LNCaP clone FGC (cell line): Measurements from ENCODE around the gene ARSG.

ENCODE experiments used
- DNase-seq: peaks from one replicate; pipeline ENCODE4 v3.0.0-alpha.2; 2011; ENCODE audit warnings: low read depth
- H3K4me3 ChIP-seq: 2 replicates; pipeline ENCODE4 v1.5.1; 2011; ENCODE audit warnings: mild to moderate bottlenecking, low read depth, low read length, control low read depth
- CTCF ChIP-seq: IDR thresholded peaks from 2 replicates; pipeline ENCODE4 v1.5.1; 2012; ENCODE audit warnings: mild to moderate bottlenecking; ENCODE audit not compliant: control insufficient read depth, insufficient read depth; ENCODE audit errors: extremely low read depth

Gene ARSG

GRCh38 chr17:68457168-68457538 is 165.9 kb downstream of the ARSG start, which contains the start of gene WIPI1:
Gene WIPI1, minus strand, starts transcription at chr17:68457496. Its CDS starts 75 bp downstream, at chr17:68457421.
- TF ChIP-seq CTCF, result no peak
- peak within 1 kb of the TSS; percentile 57 for H3K4me3 ChIP-seq
- DNase-seq, result no peak

GRCh38 chr17:68457539-68458259 is 166.4 kb downstream of the ARSG start:
- TF ChIP-seq CTCF, result no peak
- peak overlapping the region; percentile 56 for H3K4me3 ChIP-seq
- peak; percentile 94 for DNase-seq

GRCh38 chr17:68458260-68459036 is 167.2 kb downstream of the ARSG start:
- peak overlapping the region; percentile 56 for H3K4me3 ChIP-seq
- DNase-seq, result no peak
- no peak for TF ChIP-seq CTCF

- TF ChIP-seq CTCF, result no peak
- H3K4me3 ChIP-seq, result no peak overlapping the region
- DNase-seq, result no peak
These were observed 167.8 kb downstream of the ARSG start for GRCh38 chr17:68459037-68459639.

GRCh38 chr17:68460146-68460545 is 168.9 kb downstream of the ARSG start:
- H3K4me3 ChIP-seq, result no peak overlapping the region
- DNase-seq, result no peak
- no peak for TF ChIP-seq CTCF

- H3K4me3 ChIP-seq, result no peak overlapping the region
- TF ChIP-seq CTCF, result no peak
- no peak for DNase-seq
These were observed 169.4 kb downstream of the ARSG start for GRCh38 chr17:68460715-68461114.
